22Rv1 (cell line): ENCODE measurements around the gene FAM83D.

Experiments used
- H3K27ac ChIP-seq: fragments of 450-650 bp; 2 replicates; pipeline ENCODE4 v1.5.1; 2017
- CTCF ChIP-seq: fragments of 450-650 bp; IDR thresholded peaks from 2 replicates; pipeline ENCODE4 v1.5.1; 2017; ENCODE audit warnings: mild to moderate bottlenecking
- ZFX ChIP-seq: fragments of 450-650 bp; IDR thresholded peaks from 2 replicates; pipeline ENCODE4 v1.6.1; 2017; ENCODE audit warnings: antibody characterized with exemption, borderline replicate concordance

Gene FAM83D

DNA sequence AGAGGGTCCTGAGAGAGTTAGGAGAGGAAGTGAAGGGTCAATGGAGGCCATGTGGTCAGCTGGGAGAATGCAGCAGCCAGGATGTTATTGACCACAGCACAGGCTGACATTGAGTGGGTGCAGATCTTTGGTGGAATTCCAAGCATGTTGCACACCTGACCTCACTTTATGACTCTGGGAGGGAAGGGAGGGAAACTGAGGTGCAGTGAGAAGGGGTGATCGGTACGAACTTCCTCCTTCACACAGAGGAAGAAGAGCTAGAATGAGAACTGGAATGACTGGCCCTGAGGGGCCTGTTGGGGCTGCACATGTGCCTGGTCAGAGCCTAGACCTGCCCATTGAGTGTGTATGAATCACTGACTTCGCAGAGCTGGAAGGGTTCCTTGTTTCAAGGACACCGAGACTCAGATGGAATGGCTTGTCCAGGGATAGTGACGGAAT lies 9.8 kb downstream of the FAM83D start:
- H3K27ac ChIP-seq, result no peak overlapping the region
- TF ChIP-seq ZFX (no peak), CTCF (no peak)

DNA sequence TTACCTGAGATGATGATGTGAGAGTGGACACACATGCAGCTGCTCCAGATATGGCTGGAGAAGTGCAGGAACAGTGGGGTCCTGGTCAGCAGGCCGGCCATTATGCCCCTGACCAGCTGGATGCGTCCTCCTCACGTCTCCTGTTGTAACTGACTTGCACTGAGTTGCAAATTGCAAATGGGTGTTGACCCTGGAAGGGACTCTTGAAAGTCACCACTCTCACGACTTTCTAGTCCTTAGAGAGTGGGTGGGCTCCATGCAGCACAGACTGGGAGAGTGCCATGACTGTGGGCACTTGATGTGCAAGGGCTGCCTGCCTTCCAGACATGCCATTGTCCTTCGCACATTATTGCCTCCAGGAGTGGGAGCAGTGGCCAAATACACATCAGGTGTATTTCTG lies 10.8 kb downstream of the FAM83D start:
- no peak overlapping the region for H3K27ac ChIP-seq
- TF ChIP-seq CTCF, result no peak
- TF ChIP-seq ZFX, result no peak

GRCh38 chr20:38937978-38938473 lies 11.8 kb downstream of the FAM83D start:
- TF ChIP-seq ZFX, result no peak
- no peak for TF ChIP-seq CTCF
- H3K27ac ChIP-seq, result no peak overlapping the region

- TF ChIP-seq CTCF (no peak), ZFX (no peak)
- no peak overlapping the region for H3K27ac ChIP-seq
These were observed 13.5 kb downstream of the FAM83D start for GRCh38 chr20:38939686-38940085.

GRCh38 chr20:38940644-38941043 lies 14.4 kb downstream of the FAM83D start:
- TF ChIP-seq CTCF (no peak), ZFX (no peak)
- H3K27ac ChIP-seq, result no peak overlapping the region

GRCh38 chr20:38941726-38942389 lies 15.6 kb downstream of the FAM83D start:
- TF ChIP-seq ZFX (no peak), CTCF (no peak)
- H3K27ac ChIP-seq, result no peak overlapping the region

DNA sequence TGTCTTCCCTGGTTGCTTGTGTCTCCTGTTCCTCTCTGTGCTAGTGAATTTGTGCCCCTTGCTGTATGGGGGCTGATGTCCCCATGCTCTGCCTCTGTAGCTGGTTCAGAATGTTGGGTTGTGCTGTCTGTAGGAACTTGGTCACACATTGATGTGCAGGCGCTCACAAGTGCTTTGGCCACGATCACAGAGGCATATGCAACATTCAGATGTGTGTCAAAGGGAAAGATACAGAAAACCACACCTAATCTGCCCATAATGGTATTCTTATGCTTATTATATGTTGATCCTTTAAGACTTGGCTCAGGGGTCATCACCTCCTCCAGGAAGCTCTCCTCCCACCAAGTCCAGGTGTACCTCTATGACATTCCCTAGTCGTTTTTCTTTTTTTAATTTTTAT lies 18.8 kb downstream of the FAM83D start:
- TF ChIP-seq ZFX (no peak), CTCF (no peak)
- no peak overlapping the region for H3K27ac ChIP-seq
